BE2C (cell line): ENCODE measurements around the gene RFXANK.

Experiments used
- DNase-seq: peaks from one replicate; pipeline ENCODE4 v3.0.0-alpha.2; 2020
- H3K27me3 ChIP-seq: fragments of 250-450 bp; sonication (Bioruptor Pico); 2 replicates; pipeline ENCODE4 v1.5.1; 2020; ENCODE audit warnings: mild to moderate bottlenecking
- H3K36me3 ChIP-seq: fragments of 250-450 bp; sonication (Bioruptor Pico); 2 replicates; pipeline ENCODE4 v1.5.1; 2020; ENCODE audit warnings: mild to moderate bottlenecking
- H3K4me1 ChIP-seq: fragments of 250-450 bp; sonication (Bioruptor Pico); 2 replicates; pipeline ENCODE4 v1.5.1; 2020
- H3K4me3 ChIP-seq: 2 replicates; pipeline ENCODE4 v1.5.1; 2011; ENCODE audit warnings: low read depth, low read length
- H3K9me3 ChIP-seq: fragments of 250-450 bp; sonication (Bioruptor Pico); 2 replicates; pipeline ENCODE4 v1.5.1; 2020
- CTCF ChIP-seq: IDR thresholded peaks from 2 replicates; pipeline ENCODE4 v1.5.1; 2012; ENCODE audit warnings: mild to moderate bottlenecking, low read depth, low read length

RFXANK gene

GRCh38 chr19:19191768-19192077 is 335 bp upstream of the RFXANK start:
- TF ChIP-seq CTCF, result no peak
- no peaks in the 10 kb centered on the region for H3K9me3 ChIP-seq
- no peaks in the 10 kb centered on the region for H3K4me1 ChIP-seq
- H3K36me3 ChIP-seq, result no peaks in the 10 kb centered on the region
- DNase-seq, result no peak
- peak overlapping the region; percentile 100 for H3K4me3 ChIP-seq
- no peaks in the 10 kb centered on the region for H3K27me3 ChIP-seq

- Histone ChIP-seq H3K4me3 (peak overlapping the region; percentile 100), H3K27me3 (no peaks in the 10 kb centered on the region), H3K4me1 (no peaks in the 10 kb centered on the region), H3K36me3 (peaks cover 6% of the 10 kb centered on the region; the same call in 1 of the 2 replicates), H3K9me3 (no peaks in the 10 kb centered on the region)
- TF ChIP-seq CTCF, result no peak
- DNase-seq, result no peak
Measured at GRCh38 chr19:19192910-19193423, 909 bp downstream of the RFXANK start.

GRCh38 chr19:19193926-19194325 is 1.9 kb downstream of the RFXANK start:
- Histone ChIP-seq H3K9me3 (no peaks in the 10 kb centered on the region), H3K27me3 (no peaks in the 10 kb centered on the region), H3K4me1 (no peaks in the 10 kb centered on the region), H3K4me3 (no peak overlapping the region), H3K36me3 (peaks cover 7% of the 10 kb centered on the region)
- TF ChIP-seq CTCF, result no peak
- DNase-seq, result no peak

GRCh38 chr19:19201697-19202630 is 9.9 kb downstream of the RFXANK start:
- H3K9me3 ChIP-seq, result no peaks in the 10 kb centered on the region
- DNase-seq, result no peak
- no peak for TF ChIP-seq CTCF
- H3K27me3 ChIP-seq, result peaks cover 5% of the 10 kb centered on the region; the same call in 1 of the 2 replicates
- peak overlapping the region; percentile 90 for H3K4me3 ChIP-seq
- H3K36me3 ChIP-seq, result peaks cover 7% of the 10 kb centered on the region
- no peaks in the 10 kb centered on the region for H3K4me1 ChIP-seq

GRCh38 chr19:19202707-19203011 is 10.6 kb downstream of the RFXANK start:
- no peak for DNase-seq
- Histone ChIP-seq H3K9me3 (no peaks in the 10 kb centered on the region), H3K4me3 (peak overlapping the region; percentile 90), H3K36me3 (peaks cover 2% of the 10 kb centered on the region), H3K4me1 (no peaks in the 10 kb centered on the region), H3K27me3 (peaks cover 5% of the 10 kb centered on the region; the same call in 1 of the 2 replicates)
- no peak for TF ChIP-seq CTCF

- DNase-seq, result peak; percentile 93
- TF ChIP-seq CTCF, result no peak
- Histone ChIP-seq H3K36me3 (peaks cover 2% of the 10 kb centered on the region), H3K27me3 (peaks cover 5% of the 10 kb centered on the region; the same call in 1 of the 2 replicates), H3K9me3 (no peaks in the 10 kb centered on the region), H3K4me1 (no peaks in the 10 kb centered on the region), H3K4me3 (peak within 1 kb of the TSS; percentile 90)
Measured at GRCh38 chr19:19203012-19203856, 11.2 kb downstream of the RFXANK start, which contains the start of gene NR2C2AP. NR2C2AP (minus strand) TSS chr19:19203414; CDS start chr19:19203060, 354 bp downstream.
